ENCODE data around the gene SGSM2. TPM values are rescaled to one million over a fixed set of nuclear protein-coding genes. Genes with fewer than 3 reads are reported as not detected.
A peak's percentile ranks its signal among the peaks of the same experiment; 100 is the strongest.

The SGSM2 gene
- total RNA-seq, 1 donor from 2014 or later = 13.4 TPM

DNA sequence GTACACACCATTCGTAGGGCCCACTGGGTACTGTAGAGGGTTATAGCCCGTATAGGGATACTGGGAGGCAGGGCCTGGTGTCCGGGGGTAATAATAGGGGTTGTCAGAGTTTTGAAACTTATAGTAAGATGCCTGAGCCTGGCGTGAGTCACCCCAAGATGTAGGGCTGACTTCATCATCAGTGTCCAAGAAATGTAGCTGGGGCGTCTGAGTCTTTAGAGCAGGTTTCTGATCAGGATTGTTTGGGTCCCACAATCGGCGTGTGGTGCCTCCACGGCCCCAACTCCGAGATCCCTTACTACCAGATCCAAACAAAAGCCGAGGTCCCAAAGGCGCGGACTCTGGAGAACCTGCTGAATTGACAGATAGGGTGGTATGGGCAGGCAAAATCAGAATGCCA is 38.2 kb upstream of the SGSM2 start:
- Histone ChIP-seq H3K36me3 (ENCODE audit: control insufficient read depth, insufficient read depth, low read length) (peaks cover 15% of the 10 kb centered on the region), H3K27me3 (ENCODE audit: control insufficient read depth, insufficient read depth, low read length) (no peaks in the 10 kb centered on the region), H3K4me3 (ENCODE audit: low read depth, low read length) (no peak overlapping the region)
- TF ChIP-seq, protein P1, sequence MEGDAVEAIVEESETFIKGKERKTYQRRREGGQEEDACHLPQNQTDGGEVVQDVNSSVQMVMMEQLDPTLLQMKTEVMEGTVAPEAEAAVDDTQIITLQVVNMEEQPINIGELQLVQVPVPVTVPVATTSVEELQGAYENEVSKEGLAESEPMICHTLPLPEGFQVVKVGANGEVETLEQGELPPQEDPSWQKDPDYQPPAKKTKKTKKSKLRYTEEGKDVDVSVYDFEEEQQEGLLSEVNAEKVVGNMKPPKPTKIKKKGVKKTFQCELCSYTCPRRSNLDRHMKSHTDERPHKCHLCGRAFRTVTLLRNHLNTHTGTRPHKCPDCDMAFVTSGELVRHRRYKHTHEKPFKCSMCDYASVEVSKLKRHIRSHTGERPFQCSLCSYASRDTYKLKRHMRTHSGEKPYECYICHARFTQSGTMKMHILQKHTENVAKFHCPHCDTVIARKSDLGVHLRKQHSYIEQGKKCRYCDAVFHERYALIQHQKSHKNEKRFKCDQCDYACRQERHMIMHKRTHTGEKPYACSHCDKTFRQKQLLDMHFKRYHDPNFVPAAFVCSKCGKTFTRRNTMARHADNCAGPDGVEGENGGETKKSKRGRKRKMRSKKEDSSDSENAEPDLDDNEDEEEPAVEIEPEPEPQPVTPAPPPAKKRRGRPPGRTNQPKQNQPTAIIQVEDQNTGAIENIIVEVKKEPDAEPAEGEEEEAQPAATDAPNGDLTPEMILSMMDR (IDR thresholded peaks at IDR 0.05; ENCODE audit: insufficient read depth, low read length, severe bottlenecking) = no peak
- DNase-seq (ENCODE audit: low read depth) (no peak), FAIRE-seq (no peak)

DNA sequence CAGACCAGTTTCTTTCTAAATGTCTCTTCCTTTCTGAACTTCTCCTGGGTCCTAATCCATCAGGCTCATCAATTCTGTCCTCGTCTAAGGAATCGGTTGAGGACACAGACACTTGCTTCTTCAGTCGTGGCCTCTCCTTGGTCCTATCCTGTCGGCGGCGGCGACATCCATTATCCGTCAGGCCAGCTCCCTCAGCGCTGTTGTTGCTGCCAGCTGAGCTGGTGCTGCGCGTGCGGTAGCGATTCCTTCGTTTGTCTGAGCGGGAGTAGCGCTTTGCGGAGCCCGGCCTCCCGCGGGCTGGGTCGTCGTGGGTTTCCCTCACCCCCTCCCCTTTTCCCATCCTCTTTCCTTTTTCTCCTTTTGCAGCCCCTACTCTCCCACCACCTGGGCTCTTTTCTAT is 37.5 kb upstream of the SGSM2 start:
- Histone ChIP-seq H3K36me3 (ENCODE audit: control insufficient read depth, insufficient read depth, low read length) (peaks cover 15% of the 10 kb centered on the region), H3K27me3 (ENCODE audit: control insufficient read depth, insufficient read depth, low read length) (no peaks in the 10 kb centered on the region), H3K4me3 (ENCODE audit: low read depth, low read length) (no peak overlapping the region)
- FAIRE-seq (no peak), DNase-seq (ENCODE audit: low read depth) (no peak)
- TF ChIP-seq, protein P1 (IDR thresholded peaks at IDR 0.05; ENCODE audit: insufficient read depth, low read length, severe bottlenecking) = no peak

DNA sequence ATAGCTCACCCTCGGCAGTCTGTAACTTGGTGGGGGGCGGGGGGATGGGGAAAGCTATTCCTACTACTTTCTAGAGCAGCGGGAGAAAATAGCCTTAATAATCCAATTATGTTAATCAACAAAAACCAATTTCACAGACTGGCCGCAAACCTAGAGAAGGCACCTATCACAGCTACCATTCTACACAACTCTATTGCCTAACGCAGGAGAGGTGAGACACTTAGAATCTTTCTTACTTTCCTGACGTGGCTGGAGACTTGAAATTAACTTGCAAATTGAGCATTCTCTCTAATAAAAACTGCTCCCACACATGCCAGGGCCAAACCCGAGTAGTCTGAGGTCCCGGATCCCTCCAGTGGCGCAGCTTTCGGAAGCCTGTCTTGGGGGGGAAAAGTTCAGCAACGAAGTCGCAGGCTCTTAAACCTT is 34.5 kb upstream of the SGSM2 start:
- FAIRE-seq (no peak), DNase-seq (ENCODE audit: low read depth) (peak; percentile 22)
- Histone ChIP-seq H3K27me3 (ENCODE audit: control insufficient read depth, insufficient read depth, low read length) (no peaks in the 10 kb centered on the region), H3K4me3 (ENCODE audit: low read depth, low read length) (peak overlapping the region; percentile 91), H3K36me3 (ENCODE audit: control insufficient read depth, insufficient read depth, low read length) (peaks cover 10% of the 10 kb centered on the region)
- TF ChIP-seq, protein P1 (IDR thresholded peaks at IDR 0.05; ENCODE audit: insufficient read depth, low read length, severe bottlenecking) = no peak

DNA sequence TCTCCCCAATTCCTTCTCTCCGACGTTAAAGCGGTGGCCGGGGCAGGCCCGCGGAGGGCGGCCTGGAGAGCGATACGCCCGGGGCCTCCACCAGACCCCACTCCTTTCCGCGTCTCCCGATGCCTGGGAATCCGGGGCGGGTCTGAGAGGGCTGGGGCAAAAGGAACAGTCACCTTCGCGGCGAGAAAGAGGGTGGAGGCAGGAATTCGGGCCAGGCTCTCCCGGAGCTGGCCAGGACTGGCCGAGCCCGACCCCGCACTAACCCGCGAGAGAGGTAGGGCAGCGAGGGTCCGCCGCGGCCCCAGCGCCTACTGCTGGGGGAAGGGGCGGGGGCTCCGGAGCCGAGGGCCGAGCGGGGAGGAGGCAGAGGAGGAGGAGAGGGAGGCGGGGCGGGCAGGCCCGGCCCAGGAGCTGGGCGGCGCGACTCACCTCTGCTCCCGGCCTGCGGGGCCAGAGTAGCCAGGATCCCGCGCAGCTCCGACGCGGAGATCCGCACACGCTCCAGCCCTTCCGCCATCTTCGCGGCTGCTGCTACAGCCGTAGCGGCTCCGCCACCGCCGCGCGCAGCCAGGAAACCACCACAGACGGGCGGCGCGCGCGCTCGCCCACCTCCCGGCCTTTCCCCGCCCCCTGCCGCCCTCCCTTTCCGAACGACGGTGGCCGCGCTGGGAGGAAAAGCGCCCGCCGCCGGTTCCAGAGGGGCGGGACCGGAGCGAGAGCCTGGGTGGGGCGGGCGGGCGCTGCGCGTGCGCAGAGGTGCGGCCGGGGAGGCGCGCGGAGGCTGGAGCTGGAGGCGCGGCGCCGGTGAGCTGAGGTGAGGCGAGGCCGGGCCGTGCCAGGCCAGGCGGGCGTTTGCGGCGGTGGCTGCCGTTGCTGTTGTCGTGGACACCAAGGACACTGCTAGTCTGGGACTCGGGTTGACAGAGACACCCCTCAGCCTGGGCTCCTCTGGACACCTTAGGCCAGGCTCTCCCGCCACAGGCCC is 33.8 kb upstream of the SGSM2 start, which contains the start of the genes SMG6 and SRR:
Gene SMG6 (minus strand): TSS at position 582 of the 985 bp plus-strand sequence. CDS start 65 bp downstream, at position 517.
Gene SRR (plus strand): TSS at position 747 of the 985 bp plus-strand sequence. CDS start 11,611 bp downstream, outside the sequence.
- Histone ChIP-seq H3K27me3 (ENCODE audit: control insufficient read depth, insufficient read depth, low read length) (no peaks in the 10 kb centered on the region), H3K4me3 (ENCODE audit: low read depth, low read length) (peak within 1 kb of the TSS; percentile 91), H3K36me3 (ENCODE audit: control insufficient read depth, insufficient read depth, low read length) (peaks cover 8% of the 10 kb centered on the region)
- TF ChIP-seq, protein P1 (IDR thresholded peaks at IDR 0.05; ENCODE audit: insufficient read depth, low read length, severe bottlenecking) = no peak
- peak; percentile 57 for DNase-seq (ENCODE audit: low read depth)
- no peak for FAIRE-seq

DNA sequence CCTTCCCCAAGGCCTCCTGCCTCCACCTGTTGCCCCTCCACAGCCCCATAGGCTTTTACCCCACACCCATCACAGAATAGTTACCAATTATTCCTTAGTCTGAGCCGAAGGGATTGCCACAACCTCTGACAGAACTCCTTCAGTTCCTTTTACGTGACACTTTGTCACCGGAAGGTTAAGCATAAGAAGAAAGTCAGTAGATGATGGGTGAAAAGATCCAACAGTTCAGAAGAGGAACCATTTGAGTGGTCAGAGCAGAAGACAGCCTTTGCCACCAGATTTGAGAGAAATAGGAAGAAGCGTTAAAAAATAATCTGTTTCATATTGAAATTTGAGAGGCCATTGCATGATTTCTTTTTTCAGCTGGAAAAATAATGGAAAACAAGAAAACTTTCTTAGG is 32.4 kb upstream of the SGSM2 start:
- Histone ChIP-seq H3K27me3 (ENCODE audit: control insufficient read depth, insufficient read depth, low read length) (no peaks in the 10 kb centered on the region), H3K4me3 (ENCODE audit: low read depth, low read length) (no peak overlapping the region), H3K36me3 (ENCODE audit: control insufficient read depth, insufficient read depth, low read length) (no peaks in the 10 kb centered on the region)
- TF ChIP-seq, protein P1 (IDR thresholded peaks at IDR 0.05; ENCODE audit: insufficient read depth, low read length, severe bottlenecking) = no peak
- DNase-seq (ENCODE audit: low read depth) (no peak), FAIRE-seq (no peak)

Measured in bronchial epithelial cell (primary cell).